H1 (cell line): ENCODE measurements around the gene ANKRD13B. TPM values are rescaled to one million over a fixed set of nuclear protein-coding genes. Genes with fewer than 3 reads are reported as not detected.

Experiments
- BRCA1 ChIP-seq: IDR thresholded peaks from 2 replicates; pipeline ENCODE4 v1.6.1; 2012; ENCODE audit warnings: low read depth, low read length, improper control_type of control experiment
- CHD7 ChIP-seq: fragments of 300-600 bp; sonication (generic); IDR thresholded peaks from 2 replicates; pipeline ENCODE4 v1.7.1; 2012; ENCODE audit warnings: low read length, moderate library complexity, mild to moderate bottlenecking, inconsistent platforms; ENCODE audit not compliant: insufficient replicate concordance
- JUND ChIP-seq: IDR thresholded peaks from 2 replicates; pipeline ENCODE4 v1.6.1; 2011; ENCODE audit warnings: mild to moderate bottlenecking, improper control_type of control experiment, low read length
- SP1 ChIP-seq: IDR thresholded peaks from 2 replicates; pipeline ENCODE4 v1.6.1; 2011; ENCODE audit warnings: low read depth, low read length
- polyA plus RNA-seq, 7 experiments: library from polyadenylated mRNA; depleted of rRNA in 3 of 7; stranded (reverse) in 5 of 7; unstranded in 2 of 7; fragments of >200 nt in 5 of 7; fragments of 200-250 nt in 2 of 7; gene quantifications; 1 replicate in 5 of 7; 2 replicates in 1 of 7; 4 replicates in 1 of 7; pipeline versions ENCODE4 v1.2.1 to v1.2.3, GENCODE V29; 2011 to 2013; ENCODE audit warnings: missing spikeins in 2 of 7, mixed read lengths in 2 of 7
- total RNA-seq: library from RNA; stranded (reverse); fragmentation: NEBNext Ultra II Directional; extraction: Animal tissue kit (Norgen Biotek cat#: 25700); gene quantifications from 2 replicates; pipeline ENCODE4 v1.2.1, GENCODE V29; 2021

Gene ANKRD13B
- total and polyA plus RNA-seq, 2 of the 8 experiments (the other 6 are each of a cell fraction or from before 2014, with no cell fraction given) = 16.4 to 48.5 TPM

- TF ChIP-seq CHD7 (no peak), SP1 (no peak), BRCA1 (no peak), JUND (no peak)
These were observed 16.1 kb downstream of the ANKRD13B start (continued) for GRCh38 chr17:29608986-29609385.
